NB4 (cell line): ENCODE data around the gene RRBP1.

ENCODE experiments used
- DNase-seq: peaks from one replicate; pipeline ENCODE4 v3.0.0; 2010; ENCODE audit warnings: low read depth
- H3K4me3 ChIP-seq: one replicate; pipeline ENCODE4 v1.5.1; 2011; ENCODE audit warnings: mild to moderate bottlenecking, low read depth, low read length, moderate library complexity
- MAX ChIP-seq: IDR thresholded peaks from 2 replicates; pipeline ENCODE4 v1.6.1; 2011; ENCODE audit warnings: low read depth, low read length
- MYC ChIP-seq: IDR thresholded peaks from 2 replicates; pipeline ENCODE4 v1.6.1; 2011; ENCODE audit warnings: low read depth, low read length
- POLR2A ChIP-seq: IDR thresholded peaks from 2 replicates; pipeline ENCODE4 v1.6.1; 2011; ENCODE audit warnings: mild to moderate bottlenecking; ENCODE audit not compliant: insufficient read length; ENCODE audit errors: extremely low read depth
- TF ChIP-seq, protein P1 (sequence below): IDR thresholded peaks from one replicate; pipeline ENCODE4 v1.5.1; 2012; ENCODE audit warnings: low read depth, low read length

The RRBP1 gene

GRCh38 chr20:17641520-17641964 is 40.5 kb downstream of the RRBP1 start:
- no peak overlapping the region for H3K4me3 ChIP-seq
- no peak for DNase-seq
- TF ChIP-seq, protein P1, sequence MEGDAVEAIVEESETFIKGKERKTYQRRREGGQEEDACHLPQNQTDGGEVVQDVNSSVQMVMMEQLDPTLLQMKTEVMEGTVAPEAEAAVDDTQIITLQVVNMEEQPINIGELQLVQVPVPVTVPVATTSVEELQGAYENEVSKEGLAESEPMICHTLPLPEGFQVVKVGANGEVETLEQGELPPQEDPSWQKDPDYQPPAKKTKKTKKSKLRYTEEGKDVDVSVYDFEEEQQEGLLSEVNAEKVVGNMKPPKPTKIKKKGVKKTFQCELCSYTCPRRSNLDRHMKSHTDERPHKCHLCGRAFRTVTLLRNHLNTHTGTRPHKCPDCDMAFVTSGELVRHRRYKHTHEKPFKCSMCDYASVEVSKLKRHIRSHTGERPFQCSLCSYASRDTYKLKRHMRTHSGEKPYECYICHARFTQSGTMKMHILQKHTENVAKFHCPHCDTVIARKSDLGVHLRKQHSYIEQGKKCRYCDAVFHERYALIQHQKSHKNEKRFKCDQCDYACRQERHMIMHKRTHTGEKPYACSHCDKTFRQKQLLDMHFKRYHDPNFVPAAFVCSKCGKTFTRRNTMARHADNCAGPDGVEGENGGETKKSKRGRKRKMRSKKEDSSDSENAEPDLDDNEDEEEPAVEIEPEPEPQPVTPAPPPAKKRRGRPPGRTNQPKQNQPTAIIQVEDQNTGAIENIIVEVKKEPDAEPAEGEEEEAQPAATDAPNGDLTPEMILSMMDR: no peak
- TF ChIP-seq POLR2A (no peak), MAX (no peak), MYC (no peak)

DNA sequence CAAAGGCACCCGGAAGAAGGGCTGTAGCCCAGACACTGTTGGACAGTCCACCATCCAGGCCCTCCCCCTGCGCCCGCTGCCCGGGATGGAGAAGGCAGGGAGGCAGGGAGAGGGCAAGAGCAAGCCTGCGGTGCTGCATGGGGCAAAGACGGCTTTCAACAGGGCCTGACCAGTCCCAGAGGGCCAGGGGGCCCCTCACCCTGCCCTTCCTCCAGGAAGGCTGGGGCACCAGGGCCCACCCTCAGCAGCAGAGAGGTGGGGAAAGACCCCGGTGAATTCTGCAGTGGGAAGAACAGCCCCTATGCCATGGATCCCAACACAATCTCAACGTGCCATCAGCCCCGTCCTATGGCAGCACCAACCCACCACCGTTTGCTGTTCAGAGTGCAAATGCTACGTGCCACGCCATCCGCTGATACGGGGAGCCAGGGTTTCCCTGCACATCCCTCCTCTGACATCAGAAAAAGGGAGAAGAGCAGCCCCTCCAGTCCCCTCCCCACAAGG is 41.1 kb downstream of the RRBP1 start:
- TF ChIP-seq MAX: no peak
- TF ChIP-seq POLR2A: no peak
- TF ChIP-seq MYC: no peak
- TF ChIP-seq, protein P1: no peak
- H3K4me3 ChIP-seq: no peak overlapping the region
- DNase-seq: no peak

- no peak for DNase-seq
- no peak for TF ChIP-seq MYC
- TF ChIP-seq MAX: no peak
- TF ChIP-seq, protein P1: no peak
- TF ChIP-seq POLR2A: no peak
- H3K4me3 ChIP-seq: no peak overlapping the region
These were observed 41.7 kb downstream of the RRBP1 start for GRCh38 chr20:17640146-17640874.

DNA sequence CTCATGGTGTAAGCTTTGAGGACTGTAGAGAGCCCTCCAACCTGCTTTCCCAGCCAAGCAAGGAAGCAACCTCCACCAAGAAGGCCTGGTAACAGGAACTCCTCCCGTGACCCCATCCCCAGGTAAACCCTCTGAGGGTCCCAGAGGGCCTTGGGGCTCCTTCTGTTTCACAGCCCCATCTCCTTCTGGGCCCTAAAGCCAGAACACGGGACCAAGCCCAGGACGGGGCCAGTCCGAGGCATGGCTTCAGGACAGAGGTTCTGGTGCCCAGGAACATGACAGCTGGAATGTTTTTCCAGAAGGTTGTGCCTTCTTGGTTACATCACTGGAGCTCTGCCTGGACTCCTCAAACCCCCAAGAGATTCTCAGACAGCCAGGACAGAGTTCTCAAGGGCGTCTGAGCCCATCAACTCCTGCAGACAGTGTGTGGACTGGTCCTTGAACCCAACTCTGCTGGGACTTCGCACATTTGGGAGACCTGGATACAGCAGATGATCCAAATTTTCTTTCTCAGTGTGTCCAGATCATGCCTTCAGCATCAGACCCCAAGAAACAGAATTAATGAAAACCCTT is 43.1 kb downstream of the RRBP1 start:
- DNase-seq: no peak
- TF ChIP-seq, protein P1: no peak
- TF ChIP-seq POLR2A: no peak
- TF ChIP-seq MYC: no peak
- no peak for TF ChIP-seq MAX
- no peak overlapping the region for H3K4me3 ChIP-seq

DNA sequence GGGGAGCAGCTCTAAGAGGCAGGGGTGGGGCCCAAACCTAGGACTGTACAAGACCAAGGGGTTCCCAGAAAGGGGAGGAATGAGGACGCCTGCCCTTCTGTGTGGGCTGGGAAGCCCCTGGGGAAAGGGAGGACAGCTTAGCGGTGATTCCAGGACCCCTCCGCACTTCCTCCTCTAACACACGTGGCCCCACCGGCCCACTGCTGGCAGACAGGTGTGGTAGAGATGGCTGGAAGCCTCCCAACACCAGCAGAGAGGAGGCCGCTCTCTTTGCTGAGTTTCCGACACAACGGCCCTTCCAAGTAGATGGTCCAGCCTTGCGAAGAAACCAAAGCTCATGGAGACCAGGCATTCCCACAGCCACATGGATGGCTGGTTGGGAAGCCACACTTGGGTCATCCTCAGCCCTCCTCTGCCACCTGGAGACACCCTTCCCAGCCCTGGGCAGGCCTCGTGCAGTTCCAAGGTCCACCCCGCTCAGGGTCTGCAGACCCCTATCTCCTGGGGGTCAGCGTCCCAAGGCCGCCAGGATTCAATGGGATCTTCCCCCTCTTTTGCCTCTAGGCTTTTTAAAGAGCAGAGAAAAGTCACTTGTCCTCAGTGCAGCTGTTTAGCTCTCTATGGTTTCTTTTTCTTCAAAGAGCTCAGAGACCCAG is 43.9 kb downstream of the RRBP1 start:
- TF ChIP-seq, protein P1: no peak
- no peak for TF ChIP-seq POLR2A
- DNase-seq: no peak
- no peak overlapping the region for H3K4me3 ChIP-seq
